ENCODE measurements around the gene AMPH. TPM values are rescaled to one million over a fixed set of nuclear protein-coding genes. Genes with fewer than 3 reads are reported as not detected.
A peak's percentile ranks its signal among the peaks of the same experiment; 100 is the strongest.

Gene AMPH
- total RNA-seq, 5 donors from 2014 or later (not counting 1 experiment from before 2014, with no cell fraction given), result not detected

- no peaks in the 10 kb centered on the region for H3K9me3 ChIP-seq
- ChIA-PET POLR2A (no interaction called here), CTCF (interaction anchor here (1.0 to 6.7 kb wide), 13 partner anchors 9 to 272 kb away, joined by 3 to 69 read pairs (median 10); no protein-coding TSS in a partner anchor)
- no peak overlapping the region for H3K27ac ChIP-seq (ENCODE audit: low read length)
- Mint-ChIP-seq H3K36me3 (peaks cover 19% of the 10 kb centered on the region), H3K4me1 (peaks cover 27 to 32% (median 28%) of the 10 kb centered on the region in 3 donors), H3K4me3 (no peak overlapping the region), H3K27ac (no peak overlapping the region), H3K9me3 (no peaks in the 10 kb centered on the region), H3K27me3 (no peaks in the 10 kb centered on the region)
- DNase-seq (no peak), ATAC-seq (replicated peaks in 1 of 4) (no peak)
- WGBS (ENCODE audit: insufficient coverage), result 96% methylated on average over 3 of the region's 4 CpGs
- H3K27me3 ChIP-seq (replicated peaks in 1 of 2; ENCODE audit: control insufficient read depth in 2 of 2, extremely low read depth in 1 of 2, insufficient read depth in 2 of 2, low read length in 1 of 2), result no peaks in the 10 kb centered on the region
- no peak overlapping the region for H3K4me3 ChIP-seq (ENCODE audit: control insufficient read depth in 1 of 2, extremely low read depth in 1 of 2, low read length in 1 of 2)
- peaks cover 0 to 17% of the 10 kb centered on the region in 2 experiments for H3K4me1 ChIP-seq (ENCODE audit: control insufficient read depth in 1 of 2, extremely low read depth in 1 of 2, insufficient read depth in 2 of 2, low read length in 2 of 2)
- H3K36me3 ChIP-seq (ENCODE audit: control insufficient read depth in 2 of 2, extremely low read depth in 1 of 2, insufficient read depth in 1 of 2, low read length in 1 of 2), result peaks cover 8 to 53% of the 10 kb centered on the region in 2 donors
These were observed 255.7 kb downstream of the AMPH start for GRCh38 chr7:38375453-38375852.

GRCh38 chr7:38374507-38374906 is 256.7 kb downstream of the AMPH start:
- no peak overlapping the region for H3K27ac ChIP-seq (ENCODE audit: low read length)
- no peak overlapping the region for H3K4me3 ChIP-seq (ENCODE audit: control insufficient read depth in 1 of 2, extremely low read depth in 1 of 2, low read length in 1 of 2)
- peak; percentile 49 to 66 (median 61) for ATAC-seq (replicated peaks in 1 of 4)
- H3K36me3 ChIP-seq (ENCODE audit: control insufficient read depth in 2 of 2, extremely low read depth in 1 of 2, insufficient read depth in 1 of 2, low read length in 1 of 2), result peaks cover 1 to 49% of the 10 kb centered on the region in 2 donors
- H3K9me3 Mint-ChIP-seq, result no peaks in the 10 kb centered on the region
- peaks cover 33 to 38% (median 36%) of the 10 kb centered on the region in 3 donors for H3K4me1 Mint-ChIP-seq
- H3K27me3 Mint-ChIP-seq, result no peaks in the 10 kb centered on the region
- POLR2A ChIA-PET, result interaction anchor here in 1 of 2 donors (0.6 kb wide), 1 partner anchor 243 kb away, joined by 3 read pairs; no protein-coding TSS in a partner anchor
- H3K27ac Mint-ChIP-seq, result peak overlapping the region; percentile 0 to 39
- H3K4me3 Mint-ChIP-seq, result no peak overlapping the region
- peak in 27 of 35 experiments; percentile 22 to 80 (median 59) for DNase-seq
- no peaks in the 10 kb centered on the region for H3K27me3 ChIP-seq (replicated peaks in 1 of 2; ENCODE audit: control insufficient read depth in 2 of 2, extremely low read depth in 1 of 2, insufficient read depth in 2 of 2, low read length in 1 of 2)
- H3K4me1 ChIP-seq (ENCODE audit: control insufficient read depth in 1 of 2, extremely low read depth in 1 of 2, insufficient read depth in 2 of 2, low read length in 2 of 2), result peaks cover 5 to 26% of the 10 kb centered on the region in 2 experiments
- peaks cover 13% of the 10 kb centered on the region for H3K36me3 Mint-ChIP-seq
- CTCF ChIA-PET, result interaction anchor here (0.5 to 6.7 kb wide), 31 partner anchors 9 to 271 kb away, joined by 3 to 69 read pairs (median 4); no protein-coding TSS in a partner anchor
- H3K9me3 ChIP-seq, result no peaks in the 10 kb centered on the region
- WGBS (ENCODE audit: insufficient coverage), result no CpG with 5 or more reads among the region's 6 CpGs

GRCh38 chr7:38373155-38373554 is 258.0 kb downstream of the AMPH start:
- H3K27me3 ChIP-seq (replicated peaks in 1 of 2; ENCODE audit: control insufficient read depth in 2 of 2, extremely low read depth in 1 of 2, insufficient read depth in 2 of 2, low read length in 1 of 2), result no peaks in the 10 kb centered on the region
- H3K4me3 Mint-ChIP-seq, result no peak overlapping the region
- no peaks in the 10 kb centered on the region for H3K9me3 ChIP-seq
- peaks cover 13% of the 10 kb centered on the region for H3K36me3 Mint-ChIP-seq
- peak overlapping the region in 1 of 2 donors; percentile 1 for H3K27ac Mint-ChIP-seq
- H3K4me3 ChIP-seq (ENCODE audit: control insufficient read depth in 1 of 2, extremely low read depth in 1 of 2, low read length in 1 of 2), result no peak overlapping the region
- no peak overlapping the region for H3K27ac ChIP-seq (ENCODE audit: low read length)
- ATAC-seq (replicated peaks in 1 of 4) (no peak), DNase-seq (no peak)
- no peaks in the 10 kb centered on the region for H3K27me3 Mint-ChIP-seq
- POLR2A ChIA-PET, result interaction anchor here in 1 of 2 donors (0.7 kb wide), 1 partner anchor 158 kb away, joined by 3 read pairs; no protein-coding TSS in a partner anchor
- H3K4me1 ChIP-seq (ENCODE audit: control insufficient read depth in 1 of 2, extremely low read depth in 1 of 2, insufficient read depth in 2 of 2, low read length in 2 of 2), result peaks cover 12 to 37% of the 10 kb centered on the region in 2 experiments
- 79% methylated on average over 8 of the region's 8 CpGs for WGBS (ENCODE audit: insufficient coverage)
- H3K36me3 ChIP-seq (ENCODE audit: control insufficient read depth in 2 of 2, extremely low read depth in 1 of 2, insufficient read depth in 1 of 2, low read length in 1 of 2), result peaks cover 0 to 46% of the 10 kb centered on the region in 2 donors
- CTCF ChIA-PET, result interaction anchor here (0.6 to 6.7 kb wide), 14 partner anchors 11 to 306 kb away, joined by 3 to 69 read pairs (median 6); no protein-coding TSS in a partner anchor
- H3K4me1 Mint-ChIP-seq, result peaks cover 45 to 51% (median 48%) of the 10 kb centered on the region in 3 donors
- no peaks in the 10 kb centered on the region for H3K9me3 Mint-ChIP-seq

GRCh38 chr7:38372290-38372689 is 258.9 kb downstream of the AMPH start:
- Histone ChIP-seq H3K4me3 (ENCODE audit: control insufficient read depth in 1 of 2, extremely low read depth in 1 of 2, low read length in 1 of 2) (no peak overlapping the region), H3K27ac (ENCODE audit: low read length) (no peak overlapping the region), H3K9me3 (no peaks in the 10 kb centered on the region), H3K27me3 (replicated peaks in 1 of 2; ENCODE audit: control insufficient read depth in 2 of 2, extremely low read depth in 1 of 2, insufficient read depth in 2 of 2, low read length in 1 of 2) (no peaks in the 10 kb centered on the region), H3K36me3 (ENCODE audit: control insufficient read depth in 2 of 2, extremely low read depth in 1 of 2, insufficient read depth in 1 of 2, low read length in 1 of 2) (peaks cover 0 to 40% of the 10 kb centered on the region in 2 donors), H3K4me1 (ENCODE audit: control insufficient read depth in 1 of 2, extremely low read depth in 1 of 2, insufficient read depth in 2 of 2, low read length in 2 of 2) (peaks cover 18 to 45% of the 10 kb centered on the region in 2 experiments)
- WGBS (ENCODE audit: insufficient coverage), result 89% methylated on average over 3 of the region's 7 CpGs
- H3K4me3 Mint-ChIP-seq, result peak overlapping the region in 1 of 3 donors; percentile 0
- no peak for DNase-seq
- POLR2A ChIA-PET, result no interaction called here
- peak overlapping the region; percentile 25 to 40 for H3K27ac Mint-ChIP-seq
- no peaks in the 10 kb centered on the region for H3K9me3 Mint-ChIP-seq
- H3K27me3 Mint-ChIP-seq, result no peaks in the 10 kb centered on the region
- peaks cover 8% of the 10 kb centered on the region for H3K36me3 Mint-ChIP-seq
- CTCF ChIA-PET, result interaction anchor here (1.1 to 6.7 kb wide), 4 partner anchors 37 to 157 kb away, joined by 3 to 69 read pairs (median 40); no protein-coding TSS in a partner anchor
- no peak for ATAC-seq (replicated peaks in 1 of 4)
- H3K4me1 Mint-ChIP-seq, result peaks cover 53 to 59% (median 57%) of the 10 kb centered on the region in 3 donors

GRCh38 chr7:38369816-38370493 is 261.2 kb downstream of the AMPH start:
- no peaks in the 10 kb centered on the region for H3K9me3 ChIP-seq
- no peaks in the 10 kb centered on the region for H3K27me3 ChIP-seq (replicated peaks in 1 of 2; ENCODE audit: control insufficient read depth in 2 of 2, extremely low read depth in 1 of 2, insufficient read depth in 2 of 2, low read length in 1 of 2)
- ChIA-PET CTCF (interaction anchor here (0.5 to 7.4 kb wide), 50 partner anchors 7 to 1621 kb away, joined by 3 to 161 read pairs (median 4); partner anchors contain the start of gene STARD3NL (in 1 of the 2)), POLR2A (interaction anchor here in 1 of 2 donors (0.5 to 0.6 kb wide), 3 partner anchors 33 to 159 kb away, joined by 3 to 4 read pairs (median 3); no protein-coding TSS in a partner anchor)
- ATAC-seq (replicated peaks in 1 of 4), result peak in 3 of 4 experiments; percentile 55 to 58 (median 58)
- H3K9me3 Mint-ChIP-seq, result no peaks in the 10 kb centered on the region
- H3K27ac ChIP-seq (ENCODE audit: low read length), result peak overlapping the region; percentile 59
- peaks cover 2% of the 10 kb centered on the region for H3K36me3 Mint-ChIP-seq
- peaks cover 27 to 50% of the 10 kb centered on the region in 2 experiments for H3K4me1 ChIP-seq (ENCODE audit: control insufficient read depth in 1 of 2, extremely low read depth in 1 of 2, insufficient read depth in 2 of 2, low read length in 2 of 2)
- DNase-seq, result peak; percentile 42 to 89 (median 73)
- H3K27ac Mint-ChIP-seq, result peak overlapping the region; percentile 91
- H3K4me3 ChIP-seq (ENCODE audit: control insufficient read depth in 1 of 2, extremely low read depth in 1 of 2, low read length in 1 of 2), result no peak overlapping the region
- peaks cover 69 to 75% (median 71%) of the 10 kb centered on the region in 3 donors for H3K4me1 Mint-ChIP-seq
- H3K36me3 ChIP-seq (ENCODE audit: control insufficient read depth in 2 of 2, extremely low read depth in 1 of 2, insufficient read depth in 1 of 2, low read length in 1 of 2), result peaks cover 0 to 25% of the 10 kb centered on the region in 2 donors
- no peaks in the 10 kb centered on the region for H3K27me3 Mint-ChIP-seq
- H3K4me3 Mint-ChIP-seq, result peak overlapping the region; percentile 40 to 58 (median 46)
- WGBS (ENCODE audit: insufficient coverage), result 32% methylated on average over 7 of the region's 8 CpGs

- no peaks in the 10 kb centered on the region for H3K9me3 ChIP-seq
- peaks cover 0 to 20% of the 10 kb centered on the region in 2 donors for H3K36me3 ChIP-seq (ENCODE audit: control insufficient read depth in 2 of 2, extremely low read depth in 1 of 2, insufficient read depth in 1 of 2, low read length in 1 of 2)
- Mint-ChIP-seq H3K4me3 (peak overlapping the region; percentile 17 to 76 (median 57)), H3K27ac (peak overlapping the region; percentile 91 to 97), H3K36me3 (peaks cover 2% of the 10 kb centered on the region), H3K27me3 (no peaks in the 10 kb centered on the region), H3K9me3 (no peaks in the 10 kb centered on the region), H3K4me1 (peaks cover 79 to 87% (median 82%) of the 10 kb centered on the region in 3 donors)
- WGBS (ENCODE audit: insufficient coverage), result 14% methylated on average over 5 of the region's 5 CpGs
- no peaks in the 10 kb centered on the region for H3K27me3 ChIP-seq (replicated peaks in 1 of 2; ENCODE audit: control insufficient read depth in 2 of 2, extremely low read depth in 1 of 2, insufficient read depth in 2 of 2, low read length in 1 of 2)
- peaks cover 31 to 59% of the 10 kb centered on the region in 2 experiments for H3K4me1 ChIP-seq (ENCODE audit: control insufficient read depth in 1 of 2, extremely low read depth in 1 of 2, insufficient read depth in 2 of 2, low read length in 2 of 2)
- ChIA-PET CTCF (interaction anchor here (0.6 to 7.4 kb wide), 44 partner anchors 9 to 1765 kb away, joined by 3 to 161 read pairs (median 4); partner anchors contain the start of gene STARD3NL (in 1 of the 2)), POLR2A (interaction anchor here in 1 of 2 donors (0.7 kb wide), 1 partner anchor 198 kb away, joined by 4 read pairs; no protein-coding TSS in a partner anchor)
- H3K27ac ChIP-seq (ENCODE audit: low read length), result peak overlapping the region; percentile 40
- DNase-seq (peak in 34 of 35 experiments; percentile 56 to 89 (median 73)), ATAC-seq (replicated peaks in 1 of 4) (peak; percentile 55 to 75 (median 62))
- no peak overlapping the region for H3K4me3 ChIP-seq (ENCODE audit: control insufficient read depth in 1 of 2, extremely low read depth in 1 of 2, low read length in 1 of 2)
These were observed 263.0 kb downstream of the AMPH start for GRCh38 chr7:38368191-38368605.
